Right ventricle myocardium superior (tissue), 1 donor: ENCODE data around the gene FGA. TPM values are rescaled to one million over a fixed set of nuclear protein-coding genes. Genes with fewer than 3 reads are reported as not detected.
"Not testable (repeated sequence)": the region's sequence is repeated elsewhere in the genome, so short reads cannot be mapped to it uniquely, and the experiment has no call there.

ENCODE experiments used
- ATAC-seq: fragments of 200-7000 bp; cut with Tn5 transposase; one replicate; pipeline ENCODE4 v1.9.1; 2020; ENCODE audit warnings: mild to moderate bottlenecking; ENCODE audit not compliant: poor library complexity
- DNase-seq: peaks from one replicate; pipeline ENCODE4 v3.0.0-alpha.2; 2020
- intact Hi-C: fragments of 100-400 bp; cut with DNase I; formaldehyde crosslinking; loops from one replicate; pipeline ENCODE4 v1.11.2; 2022
- total RNA-seq: library from RNA; stranded (reverse); fragmentation: NEBNext Ultra II Directional; extraction: Animal tissue kit (Norgen Biotek cat#: 25700); gene quantifications from one replicate; pipeline ENCODE4 v1.2.1, GENCODE V29; 2021
- donor health status: DM: no; HTN: yes; CAD: no; lungs with severe emphysema.

Gene FGA
- total RNA-seq, 1 donor from 2014 or later = 0.46 TPM

DNA sequence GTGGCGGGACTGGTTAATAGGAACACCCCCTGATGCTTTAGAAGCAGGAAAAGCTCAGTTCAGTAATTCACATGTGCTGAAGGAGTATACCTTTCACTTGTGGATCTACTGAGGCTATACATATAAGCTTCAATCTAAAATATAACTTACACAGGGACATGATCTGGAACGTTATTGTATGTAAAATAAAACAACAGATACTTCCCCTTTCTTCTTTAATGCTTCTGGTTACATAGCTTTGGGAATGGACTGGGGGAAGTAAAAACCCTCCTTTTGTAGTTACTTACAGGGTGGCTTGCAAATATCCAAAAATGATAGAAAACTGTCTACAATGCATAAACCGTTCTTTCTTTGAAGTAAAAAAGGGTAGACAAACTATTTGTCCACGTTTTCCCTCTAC lies 20.0 kb upstream of the FGA start:
- intact Hi-C loops = no loop called here
- no peak for DNase-seq
- ATAC-seq = no peak

GRCh38 chr4:154609532-154609931 lies 19.0 kb upstream of the FGA start:
- ATAC-seq = no peak
- DNase-seq = no peak
- intact Hi-C loops = no loop called here

DNA sequence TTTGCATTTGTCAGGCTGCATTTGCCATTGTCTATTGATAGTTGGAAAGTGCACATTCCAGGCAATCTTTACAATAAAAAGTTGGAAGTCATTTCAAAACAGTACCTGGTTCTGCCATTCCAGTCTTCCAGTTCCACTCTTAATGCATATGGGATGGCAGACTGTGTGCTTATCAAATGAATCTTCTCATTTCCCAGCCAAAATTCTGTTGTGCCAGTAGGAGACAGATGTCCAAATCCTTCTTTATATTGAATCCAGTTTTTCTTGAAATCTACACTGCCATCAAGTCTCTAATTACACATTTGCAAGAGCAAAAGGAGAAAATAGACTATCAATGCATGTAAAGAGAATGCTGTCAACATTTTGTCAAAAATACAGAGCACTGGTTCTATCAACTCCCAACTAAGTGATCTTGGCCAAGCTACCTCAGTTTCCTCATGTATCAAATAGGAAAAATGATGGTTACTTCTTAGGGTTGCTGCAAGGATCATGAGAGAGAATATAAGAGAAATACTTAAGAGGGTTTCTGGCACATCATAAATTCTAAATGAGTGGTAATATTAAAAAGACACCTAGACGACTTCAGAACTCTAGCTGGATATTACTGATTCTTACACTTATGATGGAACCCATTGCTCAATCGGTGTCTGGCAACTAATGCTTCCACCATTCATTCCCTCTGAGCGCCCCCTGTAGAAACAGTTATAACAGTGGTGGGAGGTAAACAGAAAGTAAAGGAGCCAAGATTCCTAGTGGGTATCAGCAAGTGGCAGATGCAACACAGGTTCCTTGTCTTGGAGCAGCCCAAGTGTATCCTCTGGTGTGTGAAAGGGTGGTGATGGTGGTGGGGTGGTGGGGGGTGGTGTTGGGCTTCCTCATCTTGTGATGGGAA lies 18.1 kb upstream of the FGA start:
- DNase-seq = no peak
- intact Hi-C loops = no loop called here
- ATAC-seq = no peak

DNA sequence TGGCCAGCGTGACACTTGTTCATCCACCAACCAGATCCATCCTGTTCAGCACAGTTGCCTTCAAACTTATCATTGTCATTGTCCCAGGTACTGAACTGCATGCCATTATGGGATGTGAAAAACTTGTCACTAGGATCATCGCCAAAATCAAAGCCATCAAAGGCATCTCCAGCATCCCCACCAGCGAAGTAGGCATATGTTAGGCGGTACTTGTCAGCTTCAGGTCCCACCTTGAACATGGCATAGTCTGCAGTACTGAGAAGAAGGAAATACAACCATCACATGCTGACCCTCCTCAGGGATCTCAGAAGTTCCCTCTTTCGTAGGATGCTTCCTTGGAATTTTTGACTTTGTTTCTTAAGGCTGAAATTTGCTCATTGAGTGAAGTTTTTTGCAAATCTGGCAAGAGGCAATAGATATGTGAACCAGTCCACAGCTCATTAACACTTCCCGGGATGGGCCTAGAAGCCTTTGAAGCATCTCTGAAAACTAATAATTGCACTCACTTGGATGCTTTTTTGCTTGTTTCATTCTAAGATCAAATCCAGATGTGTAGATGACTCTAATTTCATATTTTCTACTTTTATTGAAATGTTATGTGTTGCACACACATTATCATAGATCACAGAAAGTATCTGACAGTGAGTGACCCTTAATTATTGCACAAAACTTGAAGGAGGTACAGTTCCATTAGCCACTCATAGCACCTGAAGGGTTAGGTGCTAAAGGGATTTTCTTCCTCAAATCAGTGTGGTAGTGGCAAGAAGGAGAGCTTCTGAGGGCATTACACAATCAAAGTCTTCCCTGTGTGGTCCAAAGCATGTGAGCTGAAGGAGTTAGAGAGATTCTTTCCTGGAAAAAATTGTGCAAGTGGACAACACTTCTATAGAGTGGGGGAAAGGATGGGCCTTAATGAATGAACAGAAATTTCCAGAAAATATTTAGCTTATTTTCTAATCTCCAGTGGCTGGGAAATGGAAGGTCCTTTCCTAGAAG lies 16.5 kb upstream of the FGA start:
- ATAC-seq (no peak), DNase-seq (no peak)
- intact Hi-C loops = no loop called here

DNA sequence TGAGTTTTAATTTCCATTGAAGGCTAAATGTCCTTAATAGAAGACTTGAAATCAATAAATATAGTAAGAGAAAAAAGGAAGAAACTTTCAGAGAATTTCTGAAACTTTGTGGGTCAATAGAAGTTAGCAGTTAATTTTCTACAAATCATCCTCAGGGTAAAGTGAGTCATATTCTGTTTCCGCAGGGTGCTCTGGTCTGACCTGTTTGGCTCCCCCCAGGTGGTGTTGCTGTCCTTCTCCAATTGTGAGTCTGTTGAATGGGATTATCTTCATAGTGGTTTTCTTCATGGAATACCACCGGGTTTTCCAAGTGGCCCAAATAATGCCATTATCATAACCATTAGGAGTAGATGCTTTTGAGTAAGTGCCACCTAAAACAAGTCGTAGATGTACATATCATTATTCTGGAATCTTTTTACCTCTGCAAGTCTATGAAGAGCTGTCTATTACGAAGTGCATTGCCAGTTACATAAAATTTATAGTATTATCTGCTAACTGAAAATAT lies 14.2 kb upstream of the FGA start:
- intact Hi-C loops = no loop called here
- DNase-seq (no peak), ATAC-seq (no peak)

DNA sequence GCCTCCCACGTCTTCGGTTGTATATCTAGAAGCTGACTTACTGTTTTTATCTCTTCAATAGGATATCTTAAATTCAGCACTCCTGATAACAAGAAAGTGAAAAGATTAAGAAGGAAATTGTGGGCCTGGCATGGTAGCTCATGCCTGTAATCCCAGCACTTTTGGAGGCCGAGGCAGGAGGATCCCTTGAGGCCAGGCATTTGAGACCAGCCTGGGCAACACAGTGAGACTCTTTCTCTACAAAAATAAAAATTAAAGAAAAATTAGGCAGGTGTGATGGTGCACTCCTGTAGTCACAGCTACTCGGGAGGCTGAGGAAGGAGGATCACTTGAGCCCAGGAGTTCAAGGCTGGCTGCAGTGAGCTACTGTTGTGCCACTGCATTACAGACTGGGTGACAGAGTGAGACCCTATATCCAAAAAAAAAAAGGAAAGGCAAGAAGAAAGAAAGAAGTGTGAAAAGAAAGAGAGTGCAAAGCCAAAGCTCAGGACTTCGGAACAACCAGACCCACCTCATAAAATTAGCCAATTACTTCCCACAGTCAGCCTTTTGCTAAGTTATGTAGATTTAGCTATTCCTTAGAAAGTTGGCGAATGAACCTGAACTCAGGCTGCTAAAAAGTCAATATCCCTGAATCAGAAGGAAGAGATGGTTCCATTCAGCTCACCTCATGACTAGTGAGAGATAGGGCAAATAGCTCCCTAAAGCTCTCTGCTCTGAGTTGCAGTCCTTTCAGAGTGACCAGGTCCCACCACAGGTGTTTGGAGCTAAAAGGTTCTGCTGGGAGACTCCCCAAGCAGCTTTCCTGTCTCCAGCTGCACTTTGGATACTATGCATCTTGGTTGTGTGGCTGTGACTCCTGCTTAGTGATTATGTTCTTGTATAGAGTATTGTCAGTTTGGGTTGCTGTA lies 12.7 kb upstream of the FGA start:
- intact Hi-C loops = no loop called here
- ATAC-seq (no peak), DNase-seq (no peak)

DNA sequence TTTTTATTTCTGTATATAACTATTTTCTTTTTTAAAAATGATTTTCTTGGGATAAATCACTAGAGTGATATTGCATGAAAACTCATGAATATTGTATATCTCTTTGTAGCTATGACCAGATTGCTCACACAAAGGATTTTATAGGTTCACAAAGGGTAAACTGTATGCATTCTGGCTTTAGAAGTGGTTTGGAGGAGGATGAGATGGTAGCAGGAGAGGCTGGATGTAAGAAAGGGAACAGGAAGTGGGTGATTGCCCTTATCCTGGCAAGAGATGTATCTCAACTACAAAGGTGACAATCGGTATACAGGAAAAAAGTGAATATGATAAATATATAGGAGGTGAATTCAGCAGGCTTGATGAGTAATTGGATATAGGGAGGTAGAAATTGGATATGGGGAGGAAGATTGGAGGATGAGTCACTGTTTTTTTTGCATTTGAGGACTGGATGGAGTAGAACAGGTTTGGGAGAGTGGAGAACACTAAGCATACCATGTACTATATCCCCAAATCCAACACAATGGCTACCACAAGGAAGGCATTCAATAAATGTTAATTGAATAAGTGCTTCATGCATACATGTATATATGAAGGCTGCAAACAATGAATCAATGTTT lies 12.0 kb upstream of the FGA start:
- intact Hi-C loops = no loop called here
- DNase-seq (no peak), ATAC-seq (no peak)

DNA sequence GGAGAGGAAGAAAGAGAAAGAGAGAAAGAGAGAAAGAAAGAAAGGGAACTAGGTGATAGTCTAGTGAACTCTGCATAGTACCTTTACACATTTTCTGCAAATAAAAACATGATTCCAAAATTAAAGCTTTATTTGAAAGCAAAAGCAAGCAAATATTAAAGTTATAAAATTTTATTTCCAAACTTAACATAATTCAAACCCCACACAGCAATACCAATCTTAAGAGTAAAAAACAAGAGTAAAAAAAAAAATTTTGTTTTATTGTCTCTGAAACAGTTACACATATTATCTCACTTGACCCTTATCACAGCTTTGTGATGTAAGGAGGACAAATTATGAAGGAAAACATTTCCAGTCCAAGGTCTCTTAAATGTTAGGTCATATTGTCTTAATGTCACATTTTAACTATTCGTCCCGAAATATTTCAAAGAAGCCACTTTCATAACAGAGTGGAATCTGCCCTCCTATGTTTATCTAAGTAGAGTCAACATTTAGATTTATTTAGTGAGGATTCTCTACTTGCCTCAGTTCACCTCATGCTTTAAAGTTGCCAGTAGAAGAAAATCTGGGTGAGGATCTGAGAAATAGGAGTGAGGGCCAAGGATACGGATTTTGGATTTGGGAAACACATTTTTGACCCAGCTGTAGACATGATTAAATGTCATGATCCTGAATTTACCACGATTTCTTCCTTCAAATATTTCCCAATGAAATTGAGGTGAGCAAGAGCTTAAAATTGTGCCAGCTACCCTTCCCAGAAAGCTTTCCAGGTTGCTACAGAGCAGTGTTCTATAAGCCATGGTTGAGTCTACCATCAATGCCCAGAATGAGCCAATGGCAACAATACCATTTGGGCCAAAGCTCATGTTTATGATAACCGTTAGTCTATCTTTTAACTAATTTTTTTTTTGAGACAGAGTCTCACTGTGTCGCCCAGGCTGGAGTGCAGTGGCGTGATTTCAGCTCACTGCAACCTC lies 7.5 kb upstream of the FGA start:
- ATAC-seq (no peak), DNase-seq (no peak)
- intact Hi-C loops = no loop called here

DNA sequence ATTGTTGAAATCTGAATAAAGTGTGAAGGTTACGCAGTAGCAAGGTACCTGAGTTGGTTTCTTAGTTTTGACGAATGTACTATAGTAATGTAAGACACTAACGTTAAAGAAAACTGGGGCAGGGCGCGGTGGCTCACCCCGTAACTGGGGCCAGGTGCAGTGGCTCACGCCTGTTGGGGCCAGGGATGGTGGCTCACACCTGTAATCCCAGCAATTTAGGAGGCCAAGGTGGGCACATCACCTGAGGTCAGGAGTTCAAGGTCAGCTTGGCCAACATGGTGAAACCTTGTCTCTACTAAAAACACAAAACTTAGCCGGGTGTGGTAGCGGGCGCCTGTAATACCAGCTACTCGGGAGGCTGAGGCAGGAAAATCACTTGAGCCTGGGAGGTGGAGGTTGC lies 6.7 kb upstream of the FGA start:
- DNase-seq, intact Hi-C loops, ATAC-seq: not testable (repeated sequence)

DNA sequence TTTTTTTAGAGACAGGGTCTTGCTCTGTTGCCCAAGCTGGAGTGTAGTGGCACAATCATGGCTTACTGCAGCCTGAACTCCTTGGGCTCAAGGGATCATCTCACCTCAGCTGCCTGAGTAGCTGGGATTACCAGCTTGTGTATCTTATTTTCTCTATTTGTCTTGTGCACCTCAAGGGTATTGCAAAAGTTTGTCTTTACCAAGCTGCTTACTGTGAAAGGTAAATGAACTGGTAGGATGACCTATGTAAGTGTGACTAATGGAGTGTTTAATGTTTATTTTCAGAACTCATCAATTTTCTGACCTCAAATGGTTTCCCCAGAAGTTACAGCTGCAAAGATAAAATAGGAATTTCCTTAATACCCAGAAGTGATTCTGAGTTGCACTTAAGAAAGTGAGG lies 5.3 kb upstream of the FGA start:
- no peak for ATAC-seq
- intact Hi-C loops = no loop called here

GRCh38 chr4:154594343-154594742 lies 3.8 kb upstream of the FGA start:
- intact Hi-C loops, ATAC-seq, DNase-seq: not testable (repeated sequence)

More for the DNA sequence above, 5.3 kb upstream of the FGA start:
- no peak for DNase-seq

GRCh38 chr4:154593868-154594267 lies 3.3 kb upstream of the FGA start:
- intact Hi-C loops = no loop called here
- DNase-seq (no peak), ATAC-seq (no peak)

DNA sequence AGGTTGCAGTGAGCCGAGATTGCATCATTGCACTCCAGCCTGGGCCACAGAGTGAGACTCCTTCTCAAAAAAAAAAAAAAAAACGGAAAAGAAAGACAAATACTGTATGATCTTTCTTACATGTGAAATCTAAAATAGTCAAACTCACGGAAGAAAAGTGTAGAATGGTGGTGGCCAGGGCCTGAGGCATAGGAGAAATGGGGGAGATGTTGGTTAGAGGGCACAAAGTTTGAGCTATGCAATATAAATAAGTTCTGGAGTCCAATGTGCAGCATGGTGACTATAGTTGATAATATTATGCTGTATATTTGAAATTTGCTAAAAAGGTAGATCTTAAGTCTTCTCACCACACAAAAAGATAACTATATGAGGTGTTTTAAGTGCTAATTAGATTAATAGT lies 1.3 kb upstream of the FGA start:
- intact Hi-C loops = no loop called here
- no peak for DNase-seq
- no peak for ATAC-seq

DNA sequence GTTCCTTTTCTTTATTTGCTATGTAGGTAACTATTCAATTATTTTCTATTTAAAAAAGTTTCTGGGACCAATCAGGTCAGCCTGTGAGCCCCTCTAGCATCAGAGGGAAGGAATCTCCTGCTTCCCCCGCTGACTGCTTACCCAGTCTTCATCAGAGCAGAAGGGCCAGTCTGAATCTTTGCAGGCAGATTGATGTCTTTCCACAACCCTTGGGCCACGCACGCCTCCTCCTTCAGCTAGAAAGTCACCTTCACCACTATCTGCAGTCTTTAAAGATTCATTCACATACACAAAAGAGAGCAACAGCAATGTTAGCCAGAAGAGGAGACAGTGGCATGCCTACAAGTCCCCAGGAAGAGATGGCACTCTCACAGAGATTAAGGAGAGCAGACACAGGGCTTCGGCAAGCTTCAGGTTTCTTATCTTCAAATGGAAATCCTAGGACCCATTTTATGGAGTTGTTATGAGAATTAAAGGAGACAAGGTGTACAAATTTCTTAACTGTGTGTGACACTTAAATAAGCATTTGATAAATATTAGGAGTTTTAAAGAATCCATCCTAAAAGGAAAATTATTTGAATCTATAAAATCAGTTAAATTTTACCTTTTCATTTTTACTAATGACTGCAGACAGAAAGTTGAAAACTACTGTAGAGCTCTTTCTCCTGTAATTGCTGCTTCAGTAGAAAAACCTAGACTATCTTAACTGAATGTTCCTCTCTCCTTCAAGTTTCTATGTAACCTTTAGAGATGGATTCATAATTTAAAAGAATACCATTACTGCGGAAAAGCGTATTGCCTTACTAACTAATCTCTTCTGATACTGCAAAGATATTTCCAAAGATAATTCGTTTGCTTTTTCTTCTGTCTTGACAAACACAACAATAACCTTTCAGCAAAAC lies 995 bp downstream of the FGA start:
- no peak for DNase-seq
- intact Hi-C loops = no loop called here
- no peak for ATAC-seq

DNA sequence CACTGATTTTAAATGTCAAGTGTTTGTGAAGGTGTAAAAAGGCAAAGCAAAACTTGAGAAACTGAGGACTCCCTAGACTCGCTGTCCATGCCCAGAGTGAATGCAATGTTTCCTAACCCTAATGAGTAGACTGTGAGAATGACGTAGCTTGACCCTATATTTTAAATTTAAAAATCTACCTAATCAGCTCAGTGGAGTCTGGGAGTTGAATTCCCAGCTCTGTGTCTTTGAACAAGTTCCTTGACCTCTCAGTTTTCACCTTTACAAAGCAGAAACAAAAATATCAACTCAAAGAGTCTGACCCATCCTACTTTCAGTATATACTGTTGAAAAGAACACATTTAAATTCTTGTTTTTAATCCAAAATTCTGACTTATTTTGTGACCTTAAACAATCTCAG lies 2.3 kb downstream of the FGA start:
- ATAC-seq (no peak), DNase-seq (no peak)
- intact Hi-C loops = no loop called here
